OCI-LY3 (cell line): ENCODE measurements around the gene CCDC68.

ENCODE experiments used
- EZH2phosphoT487 ChIP-seq: fragments of 200-600 bp; shearing (Covaris generic); IDR thresholded peaks from 2 replicates; pipeline ENCODE4 v1.6.1; 2018; ENCODE audit warnings: antibody characterized with exemption, mixed run types, low read depth
- TF ChIP-seq, protein P1 (sequence below): fragments of 200-600, 300-600 bp; sonication (generic); IDR thresholded peaks from 2 replicates; pipeline ENCODE4 v1.5.1; 2014; ENCODE audit warnings: antibody characterized with exemption, low read length, low read depth

DNA sequence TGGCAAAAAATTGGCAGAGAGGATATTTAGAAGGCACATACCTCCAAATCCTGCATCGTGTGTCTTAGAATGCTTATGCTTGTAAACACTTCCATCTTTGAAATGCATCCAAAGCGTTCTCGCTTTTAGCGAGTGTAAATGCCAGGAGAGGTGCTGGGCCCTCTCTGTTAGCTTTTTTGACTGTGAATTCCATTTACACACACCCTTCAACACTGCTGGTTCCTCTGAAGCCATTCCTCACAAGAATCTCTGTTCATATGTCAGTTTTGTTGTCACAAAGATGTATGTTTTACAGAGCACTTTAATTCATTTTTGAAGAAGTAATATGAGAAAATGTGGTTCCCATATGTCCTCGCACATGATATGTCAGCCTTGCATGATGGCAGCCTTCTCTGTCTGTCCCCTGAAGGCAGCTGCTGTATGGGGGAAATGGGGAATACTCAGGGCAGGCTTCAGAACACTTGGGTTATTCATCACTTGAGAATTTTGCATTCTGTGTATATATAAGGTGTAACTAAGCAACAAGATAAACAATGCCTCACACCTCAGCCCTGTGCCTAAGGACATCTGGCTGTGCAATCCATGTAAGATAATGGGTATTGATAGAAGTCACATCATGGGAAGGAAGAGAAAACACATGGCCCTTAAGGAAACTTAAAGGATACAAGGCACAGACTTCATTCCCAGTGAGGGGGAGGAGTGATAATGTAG is 78.7 kb downstream of the CCDC68 start:
- TF ChIP-seq, protein P1, sequence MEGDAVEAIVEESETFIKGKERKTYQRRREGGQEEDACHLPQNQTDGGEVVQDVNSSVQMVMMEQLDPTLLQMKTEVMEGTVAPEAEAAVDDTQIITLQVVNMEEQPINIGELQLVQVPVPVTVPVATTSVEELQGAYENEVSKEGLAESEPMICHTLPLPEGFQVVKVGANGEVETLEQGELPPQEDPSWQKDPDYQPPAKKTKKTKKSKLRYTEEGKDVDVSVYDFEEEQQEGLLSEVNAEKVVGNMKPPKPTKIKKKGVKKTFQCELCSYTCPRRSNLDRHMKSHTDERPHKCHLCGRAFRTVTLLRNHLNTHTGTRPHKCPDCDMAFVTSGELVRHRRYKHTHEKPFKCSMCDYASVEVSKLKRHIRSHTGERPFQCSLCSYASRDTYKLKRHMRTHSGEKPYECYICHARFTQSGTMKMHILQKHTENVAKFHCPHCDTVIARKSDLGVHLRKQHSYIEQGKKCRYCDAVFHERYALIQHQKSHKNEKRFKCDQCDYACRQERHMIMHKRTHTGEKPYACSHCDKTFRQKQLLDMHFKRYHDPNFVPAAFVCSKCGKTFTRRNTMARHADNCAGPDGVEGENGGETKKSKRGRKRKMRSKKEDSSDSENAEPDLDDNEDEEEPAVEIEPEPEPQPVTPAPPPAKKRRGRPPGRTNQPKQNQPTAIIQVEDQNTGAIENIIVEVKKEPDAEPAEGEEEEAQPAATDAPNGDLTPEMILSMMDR = no peak
- TF ChIP-seq EZH2phosphoT487 = no peak
